Inflammatory macrophage (primary cell): ENCODE measurements around the gene LTBP2.

Experiments used
- DNase-seq, 2 donors: peaks; one replicate each; pipeline ENCODE4 v3.0.0-alpha.2; 2020 to 2022

LTBP2 gene

DNA sequence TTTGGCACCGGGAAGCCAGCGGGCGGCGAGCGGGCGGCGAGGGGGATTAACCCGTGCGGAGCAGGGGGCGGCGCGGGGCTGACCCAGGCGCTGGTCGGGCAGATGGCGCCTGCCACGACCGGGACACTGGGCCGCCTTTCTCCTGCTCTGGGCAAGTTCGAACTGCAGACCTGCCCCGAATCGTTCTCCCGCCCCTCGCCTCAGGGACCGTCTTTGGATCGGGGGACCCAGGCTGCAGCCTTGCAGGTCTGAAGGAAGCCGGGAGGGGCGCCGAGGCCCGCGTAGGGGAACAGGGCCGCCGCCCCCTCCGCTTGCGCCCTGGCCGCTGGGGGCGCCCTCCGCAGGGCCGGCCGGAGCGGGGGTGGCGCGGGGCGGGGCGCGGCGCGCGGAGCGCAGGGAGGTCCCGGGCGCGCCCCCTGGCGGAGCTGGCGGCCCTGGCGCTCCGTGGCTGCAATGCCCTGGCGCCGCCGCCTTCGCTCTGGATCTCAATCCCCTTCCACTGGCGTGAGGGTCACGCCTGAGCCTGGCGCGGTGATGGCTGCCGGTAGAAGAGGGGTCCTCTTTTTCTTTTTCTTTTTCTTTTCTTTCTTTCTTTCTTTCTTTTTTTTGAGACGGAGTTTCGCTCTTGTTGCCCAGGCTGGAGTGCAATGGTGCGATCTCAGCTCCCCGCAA lies 449 bp upstream of the LTBP2 start:
- DNase-seq, result peak; percentile 76 to 89

- no peak for DNase-seq
Observed at GRCh38 chr14:74610866-74611649, 979 bp downstream of the LTBP2 start.

GRCh38 chr14:74610199-74610865 lies 1.7 kb downstream of the LTBP2 start:
- DNase-seq, result no peak

- DNase-seq, result no peak
Observed at GRCh38 chr14:74609721-74610120, 2.3 kb downstream of the LTBP2 start.

DNA sequence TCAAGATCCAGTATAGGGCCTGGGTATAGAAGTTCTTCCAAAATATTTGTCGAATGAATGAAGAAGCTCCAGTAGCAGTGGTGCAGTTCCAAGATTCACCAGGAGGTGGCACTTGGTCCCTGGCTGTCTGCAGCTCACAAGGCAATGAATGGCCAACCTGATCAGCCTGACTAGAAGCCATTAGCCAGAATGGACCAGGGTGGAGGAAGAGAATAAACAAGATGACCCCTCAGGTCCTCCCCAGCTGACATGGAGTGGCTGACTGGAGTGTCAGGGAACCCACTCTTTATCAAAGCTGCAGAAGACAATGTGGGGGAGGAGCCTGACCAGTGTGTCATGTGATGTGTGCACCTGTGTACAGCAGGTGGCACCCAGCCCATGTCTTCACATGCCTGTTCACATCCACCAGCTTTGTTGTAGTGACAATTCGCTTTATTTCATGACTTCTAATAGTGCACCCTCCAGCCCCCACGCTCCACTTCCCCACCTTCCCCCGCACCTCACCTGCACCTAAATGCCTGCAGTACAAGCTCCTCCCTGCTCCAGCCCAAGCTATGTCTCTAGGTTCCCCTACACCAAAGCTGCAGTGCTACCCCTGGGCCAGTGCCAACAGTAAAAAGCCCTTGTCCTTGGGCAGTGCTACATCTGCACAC lies 3.0 kb downstream of the LTBP2 start:
- DNase-seq, result peak; percentile 92

GRCh38 chr14:74606727-74607126 lies 5.3 kb downstream of the LTBP2 start:
- no peak for DNase-seq

GRCh38 chr14:74605531-74606223 lies 6.4 kb downstream of the LTBP2 start:
- no peak for DNase-seq

GRCh38 chr14:74604911-74605310 lies 7.1 kb downstream of the LTBP2 start:
- DNase-seq, result no peak

- no peak for DNase-seq
Observed at GRCh38 chr14:74604157-74604556, 7.9 kb downstream of the LTBP2 start.

DNA sequence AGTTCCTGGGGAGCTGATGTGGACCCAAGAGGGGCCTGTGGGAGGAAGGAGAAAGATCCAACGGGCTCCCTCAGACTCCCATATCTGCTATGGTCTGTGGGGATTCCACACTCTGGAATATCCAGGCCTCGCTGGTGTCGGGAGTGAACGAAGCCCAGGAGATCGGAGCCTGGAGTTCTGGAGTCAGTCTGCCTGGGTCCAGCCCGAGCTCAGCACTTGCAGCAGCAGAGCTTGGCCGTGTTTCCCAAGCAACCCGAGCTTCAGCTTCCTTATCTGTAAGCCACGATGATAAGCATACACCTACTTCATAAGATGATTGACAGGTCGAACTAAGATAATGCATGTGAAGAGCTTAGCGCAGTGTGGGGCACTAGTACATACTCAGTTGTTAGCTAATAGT lies 10.1 kb downstream of the LTBP2 start:
- DNase-seq, result no peak

- no peak for DNase-seq
Observed at GRCh38 chr14:74599946-74600345, 12.1 kb downstream of the LTBP2 start.

DNA sequence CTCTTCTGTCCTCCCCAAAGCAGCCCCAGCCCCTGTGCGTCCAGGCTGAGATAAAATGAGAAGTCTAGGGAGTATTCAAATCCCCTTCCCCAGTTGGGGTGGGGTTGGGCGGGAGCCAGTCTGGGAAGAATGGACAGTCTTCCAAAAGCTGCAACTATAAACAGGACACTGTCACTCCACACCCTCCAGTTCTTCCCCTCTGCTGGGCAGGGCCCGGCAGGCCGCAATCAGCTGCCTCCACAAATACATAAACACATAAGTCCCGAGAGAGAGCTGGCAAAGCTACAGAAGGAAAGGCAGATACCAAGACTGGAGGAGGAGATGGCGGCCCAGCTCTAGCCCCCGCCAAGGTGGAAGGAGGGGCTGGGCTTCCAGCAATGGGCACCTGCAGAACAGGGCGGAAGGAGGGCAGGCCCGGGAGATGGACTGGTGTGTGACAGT lies 12.7 kb downstream of the LTBP2 start:
- no peak for DNase-seq

DNA sequence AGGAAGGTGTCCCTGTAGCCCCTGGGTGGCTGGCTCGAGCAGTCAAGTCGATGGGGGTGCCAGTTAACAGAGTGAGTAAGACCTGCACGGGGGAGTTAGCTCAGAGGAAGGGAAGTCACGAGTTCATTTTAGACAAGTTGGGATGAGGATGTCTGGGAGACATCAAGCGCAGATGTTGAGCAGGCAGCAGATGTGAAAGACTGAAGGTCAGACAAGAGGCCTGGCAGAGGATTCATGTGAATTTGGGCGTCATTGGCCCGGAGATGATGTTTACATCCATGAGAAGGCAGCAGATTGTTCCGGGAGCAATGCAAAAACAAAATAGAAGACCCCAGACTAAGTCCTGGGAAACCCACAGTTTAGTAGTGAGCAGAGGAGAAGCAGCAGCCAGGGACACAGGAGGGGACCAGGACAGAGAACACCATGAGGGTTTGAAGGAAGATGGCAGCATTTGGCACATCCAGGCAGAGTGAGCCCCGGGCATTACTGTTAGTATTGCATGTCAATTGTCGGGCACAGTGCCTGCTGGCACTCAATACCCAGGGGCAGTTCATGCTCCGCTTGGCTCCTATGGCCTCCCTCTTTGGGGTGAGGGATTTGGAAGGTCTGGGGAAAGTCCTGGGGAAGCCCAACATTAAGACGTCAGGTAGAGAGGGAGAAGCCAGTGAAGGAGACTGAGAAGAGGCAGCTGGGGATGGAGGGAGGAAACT lies 15.1 kb downstream of the LTBP2 start:
- peak; percentile 4 to 26 for DNase-seq

DNA sequence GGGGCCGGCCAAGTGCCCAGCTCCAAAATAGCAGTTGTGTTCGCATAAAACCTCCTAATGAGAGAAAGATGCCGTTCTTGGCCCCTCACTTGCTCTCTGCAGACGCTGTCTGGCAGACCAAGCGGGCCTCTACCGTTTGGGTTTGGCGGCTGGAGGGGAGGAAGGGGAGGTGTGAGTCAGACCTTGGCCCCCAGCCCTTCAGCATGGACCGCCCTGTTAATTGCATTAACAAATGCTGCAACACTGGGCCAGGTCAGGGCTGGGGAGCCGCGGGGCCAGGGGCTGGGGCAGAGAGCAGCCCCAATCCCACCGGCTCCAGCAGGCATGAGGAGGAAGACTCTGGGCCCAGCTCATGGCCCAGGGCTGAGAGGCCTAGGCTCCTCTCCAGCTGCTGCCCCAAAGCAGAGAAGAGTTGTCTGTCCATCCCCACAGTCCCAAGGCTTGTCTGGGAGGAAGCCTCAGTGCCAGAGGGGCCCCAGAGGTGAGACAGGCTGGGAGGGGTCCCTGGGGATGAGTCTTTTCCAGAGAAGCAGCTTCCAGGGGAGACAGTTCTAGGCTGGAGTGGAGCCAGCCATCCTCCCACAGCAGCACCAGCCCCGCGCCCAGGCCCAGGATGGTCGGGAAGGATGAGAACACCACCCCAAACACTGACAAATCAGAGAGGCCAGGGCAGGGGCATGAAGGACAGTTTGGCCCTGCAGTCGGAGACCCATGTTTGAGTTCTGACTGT lies 16.9 kb downstream of the LTBP2 start:
- DNase-seq, result no peak

GRCh38 chr14:74594606-74595005 lies 17.4 kb downstream of the LTBP2 start:
- no peak for DNase-seq

DNA sequence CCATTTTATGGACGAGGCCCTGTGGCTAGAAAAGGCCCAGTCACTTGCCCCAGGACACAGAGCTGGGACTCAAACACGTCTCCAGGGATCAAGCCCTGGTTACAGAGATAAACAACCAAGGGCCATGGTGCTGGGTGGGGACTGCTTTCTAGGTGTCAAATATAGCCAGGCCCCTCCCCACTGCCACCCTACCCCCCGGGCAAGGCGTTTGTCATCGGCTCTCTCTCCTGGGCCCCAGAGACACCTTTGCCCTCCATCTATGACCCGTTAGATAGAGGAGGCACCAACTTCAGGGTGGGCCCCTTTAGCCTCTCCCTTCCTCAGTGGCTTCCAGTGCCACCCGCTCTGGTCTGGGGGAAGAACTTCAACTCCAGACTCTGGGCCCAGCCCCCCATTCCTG lies 18.0 kb downstream of the LTBP2 start:
- no peak for DNase-seq

DNA sequence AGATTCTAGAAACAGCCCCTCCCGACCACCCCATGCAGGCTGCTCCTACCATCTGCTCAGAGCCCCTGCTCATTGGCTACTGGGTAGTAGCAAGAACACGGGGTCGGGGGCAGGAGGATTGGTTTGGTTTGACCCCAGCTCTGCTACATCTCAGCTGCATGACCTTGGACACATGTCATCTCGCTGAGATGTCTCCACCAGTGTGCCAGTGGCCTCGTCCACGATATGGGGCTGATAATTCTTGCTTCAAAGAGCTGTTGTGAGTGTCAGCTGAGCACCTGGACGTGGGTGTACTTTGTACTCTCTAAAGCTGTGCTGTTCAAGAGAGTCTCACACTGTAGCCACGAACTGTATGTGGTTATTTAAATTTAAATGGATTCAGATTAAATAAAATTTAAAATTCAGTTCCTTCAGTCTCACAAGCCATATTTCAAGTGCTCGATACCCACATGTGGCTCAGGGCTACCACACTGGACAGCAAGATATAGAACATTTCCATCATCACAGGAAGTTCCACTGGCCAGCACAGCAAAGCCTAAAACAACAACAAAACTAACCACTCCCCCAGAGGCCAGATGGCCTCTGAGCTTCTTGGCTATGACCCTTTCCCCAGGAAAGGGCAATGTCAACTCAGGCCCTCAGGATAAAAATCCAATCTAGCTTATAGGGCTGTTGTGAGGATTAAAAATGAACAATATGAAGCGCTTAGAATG lies 18.6 kb downstream of the LTBP2 start:
- DNase-seq, result no peak

DNA sequence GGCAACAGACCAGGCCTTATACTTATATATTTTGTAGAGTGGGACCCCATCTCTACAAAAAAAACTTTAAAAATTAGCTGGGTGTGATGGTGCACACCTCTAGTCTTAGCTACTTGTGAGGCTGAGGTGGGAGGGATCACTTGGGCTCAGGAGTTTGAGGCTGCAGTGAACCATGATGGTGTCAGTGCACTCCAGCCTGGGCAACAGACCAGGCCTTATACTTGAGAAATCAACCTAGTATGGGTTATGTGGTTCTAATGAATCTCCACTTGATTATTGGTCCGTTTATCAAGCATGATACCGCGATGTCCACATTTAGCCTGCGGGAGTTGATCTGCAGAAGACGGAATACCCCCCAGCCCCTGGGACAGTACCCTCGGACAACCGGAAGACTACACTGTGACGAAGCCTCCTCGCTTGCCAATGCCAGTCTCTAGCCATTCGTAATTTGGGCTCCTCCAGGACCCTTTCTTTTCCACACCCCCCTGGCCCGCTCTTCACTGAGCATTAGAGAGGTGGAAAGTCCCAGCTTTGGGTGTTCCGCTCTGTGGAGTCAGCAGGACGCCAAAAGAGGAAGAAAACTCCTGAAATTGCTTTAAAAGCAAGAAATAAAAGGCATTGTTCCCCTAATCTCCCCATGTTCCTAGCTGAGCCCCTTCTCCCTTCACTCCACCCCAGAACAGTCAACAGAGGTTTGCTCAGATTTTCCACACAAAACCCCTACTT lies 19.4 kb downstream of the LTBP2 start:
- peak; percentile 72 to 79 for DNase-seq

DNA sequence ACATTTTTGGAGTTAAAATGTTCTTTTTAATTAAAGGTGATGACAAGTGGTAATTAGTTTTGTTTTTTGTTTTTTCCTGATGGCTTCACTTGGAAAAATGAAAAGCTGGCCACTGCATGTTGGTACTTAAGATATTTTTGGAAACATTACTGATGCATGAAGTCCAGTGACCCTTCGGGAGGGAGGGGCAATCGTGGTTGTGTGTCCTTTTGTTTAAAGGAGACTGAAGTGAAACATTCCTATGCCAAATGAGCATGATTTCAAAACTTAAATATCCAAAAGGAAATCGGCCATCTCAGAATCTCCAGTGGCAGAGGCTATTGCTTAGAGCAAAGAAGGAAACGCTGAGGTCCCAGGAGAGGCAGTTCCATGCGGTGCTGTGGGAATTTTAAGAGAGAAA lies 20.1 kb downstream of the LTBP2 start:
- no peak for DNase-seq

GRCh38 chr14:74591394-74591793 lies 20.6 kb downstream of the LTBP2 start:
- no peak for DNase-seq
